Measurements from ENCODE around the gene RHCE.
A peak's percentile ranks its signal among the peaks of the same experiment; 100 is the strongest.
"Not testable (repeated sequence)": the region's sequence is repeated elsewhere in the genome, so short reads cannot be mapped to it uniquely, and the experiment has no call there.

The RHCE gene

DNA sequence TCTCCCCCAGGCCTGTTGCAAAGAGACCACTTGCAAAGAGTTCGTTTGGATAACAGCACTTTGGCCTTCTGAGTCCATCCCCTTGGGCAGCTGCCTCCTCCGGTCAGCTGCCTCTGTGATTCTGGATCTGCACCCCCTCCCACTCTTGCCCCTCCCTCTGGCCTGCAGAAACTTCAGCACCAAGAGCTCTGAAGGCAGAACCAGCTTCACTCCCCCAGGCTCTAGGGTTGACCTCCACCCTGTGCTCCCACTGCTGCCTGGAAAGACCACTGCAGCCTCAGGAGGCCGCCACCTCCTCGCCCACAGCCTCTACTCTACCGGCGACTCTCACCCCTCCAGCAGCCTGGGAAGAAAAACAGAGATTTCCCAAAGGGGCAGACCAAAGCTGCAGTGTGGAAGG is 6.5 kb downstream of the RHCE start:
- H3K27ac ChIP-seq: not testable (repeated sequence)

DNA sequence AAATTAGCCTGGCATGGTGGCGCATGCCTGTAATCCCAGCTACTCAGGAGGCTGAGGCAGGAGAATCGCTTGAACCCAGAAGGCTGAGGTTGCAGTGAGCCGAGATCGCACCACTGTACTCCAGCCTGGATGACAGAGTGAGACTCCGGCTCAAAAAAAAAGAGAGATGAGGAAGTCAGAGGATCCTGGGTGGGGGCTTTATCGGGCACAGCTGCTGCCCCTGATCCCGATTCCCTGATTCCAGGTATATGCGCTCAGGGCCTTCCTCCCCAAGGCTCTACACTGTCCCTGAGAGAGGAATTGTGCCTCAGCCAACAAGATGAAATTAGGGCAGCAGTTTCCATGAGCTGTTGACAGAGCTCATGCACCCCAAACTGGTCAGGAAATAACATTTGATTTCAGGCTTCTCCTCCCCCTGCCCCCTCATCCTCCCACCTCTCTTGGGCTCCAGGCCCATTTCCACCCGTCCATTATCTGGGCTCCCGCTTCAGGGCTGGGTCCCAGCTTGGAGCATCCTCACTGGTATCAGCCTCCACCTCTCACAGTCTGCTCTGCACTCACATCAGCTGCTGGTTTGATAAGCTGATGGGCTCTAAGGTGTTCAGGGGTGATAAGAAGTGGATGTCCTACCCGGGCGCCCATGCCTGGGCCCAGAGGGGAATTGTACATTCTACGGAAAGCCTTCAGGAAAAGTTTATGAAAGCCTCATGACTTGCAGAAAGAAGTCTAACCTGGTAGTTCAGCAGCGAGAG is 7.6 kb downstream of the RHCE start:
- H3K27ac ChIP-seq: not testable (repeated sequence)

DNA sequence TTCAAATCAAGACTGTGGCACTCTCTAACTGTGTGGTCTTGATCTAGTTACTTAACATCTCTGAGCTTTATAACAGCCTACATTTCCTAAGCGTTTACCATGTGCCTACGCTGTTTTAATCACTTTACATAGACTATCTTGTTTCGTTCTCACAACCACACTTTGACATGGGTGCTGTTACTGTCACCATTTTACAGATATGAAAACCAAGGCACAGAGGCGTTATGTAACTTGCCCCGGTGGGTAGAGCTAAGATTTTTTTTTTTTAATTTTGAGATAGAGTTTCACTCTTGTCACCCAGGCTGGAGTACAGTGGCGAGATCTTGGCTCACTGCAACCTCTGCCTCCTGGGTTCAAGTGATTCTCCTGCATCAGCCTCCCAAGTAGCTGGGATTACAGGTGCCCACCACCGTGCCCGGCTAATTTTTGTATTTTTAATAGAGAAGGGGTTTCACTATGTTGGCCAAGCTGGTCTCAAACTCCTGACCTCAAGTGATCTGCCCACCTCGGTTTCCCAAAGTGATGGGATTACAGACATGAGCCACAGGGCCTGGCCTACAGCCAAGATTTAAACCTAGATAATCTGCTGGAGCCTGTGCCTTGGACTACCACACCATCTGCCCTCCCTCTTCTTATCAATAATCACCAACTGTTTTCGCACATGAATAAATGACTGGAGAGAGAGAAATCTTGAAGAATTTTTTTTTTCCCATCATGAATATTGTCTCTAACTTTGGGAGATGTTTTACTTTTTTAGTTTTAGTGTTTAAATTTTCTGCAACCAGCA is 10.8 kb downstream of the RHCE start:
- H3K27ac ChIP-seq: not testable (repeated sequence)

DNA sequence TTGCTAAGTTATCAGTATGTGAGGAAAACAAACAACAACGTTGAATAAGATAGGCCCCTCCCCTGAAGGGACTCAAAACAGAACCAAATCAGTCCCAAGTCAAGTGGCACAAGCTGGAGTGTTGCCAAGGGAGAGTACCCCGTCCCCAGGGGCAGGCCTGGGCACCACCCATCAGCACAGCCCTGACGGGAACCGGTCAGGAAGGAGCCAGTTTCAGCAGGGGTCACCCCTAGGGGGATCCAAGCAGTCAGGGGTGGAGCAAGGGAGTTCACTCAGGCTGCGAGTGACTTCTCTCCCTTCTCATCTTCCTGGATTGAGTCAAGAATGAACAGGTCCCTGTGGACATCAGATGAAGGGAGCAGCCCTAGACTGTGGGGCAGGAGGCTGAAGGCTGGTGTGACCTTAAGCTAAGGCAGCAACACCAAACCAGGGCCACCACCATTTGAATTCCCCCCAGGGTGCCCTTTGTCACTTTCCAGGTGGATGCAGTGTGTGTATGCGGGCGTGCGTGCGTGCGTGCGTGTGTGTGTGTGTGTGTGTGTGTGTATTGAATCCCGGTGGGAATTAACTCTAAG is 14.8 kb downstream of the RHCE start:
- not testable (repeated sequence) for H3K27ac ChIP-seq

DNA sequence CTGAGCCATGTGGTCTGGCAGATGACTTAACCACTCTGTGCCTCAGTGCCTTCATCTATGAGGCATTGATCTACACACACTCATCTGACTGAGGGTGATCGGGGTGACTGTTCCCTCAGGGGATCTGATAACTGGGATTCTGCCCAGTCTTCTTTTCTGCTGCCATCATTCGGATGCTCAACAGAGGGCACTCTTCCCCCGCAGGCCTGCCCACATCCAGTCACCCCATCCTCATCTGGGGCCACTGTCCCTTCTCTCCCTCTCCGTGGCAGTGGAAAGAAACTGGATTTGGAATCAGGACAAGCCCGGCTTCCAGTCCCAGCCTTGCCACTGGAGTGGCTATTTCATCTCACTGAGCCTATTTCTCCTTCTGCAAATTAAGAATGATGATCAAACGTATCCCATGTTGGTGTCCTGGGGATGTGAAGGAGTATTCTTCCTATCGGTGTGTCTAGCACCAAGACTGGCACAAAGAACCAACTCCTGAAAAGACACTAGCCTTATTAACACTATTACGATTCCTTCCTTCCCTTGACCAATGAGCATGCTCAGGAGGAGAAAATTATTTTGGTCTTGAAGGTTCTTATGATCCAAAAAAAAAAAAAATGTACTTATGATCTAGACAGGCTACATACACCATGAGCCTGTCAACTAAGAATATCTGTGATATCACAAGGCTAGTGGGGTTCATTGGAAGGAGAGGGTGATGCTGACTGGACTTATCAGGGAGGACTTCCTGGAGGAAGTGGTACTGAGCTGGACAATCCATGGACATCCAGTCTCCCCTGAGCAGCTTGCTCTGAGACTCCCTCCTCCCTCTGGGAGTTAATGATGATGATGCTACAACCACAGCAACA is 17.4 kb downstream of the RHCE start:
- TF ChIP-seq, protein P1, sequence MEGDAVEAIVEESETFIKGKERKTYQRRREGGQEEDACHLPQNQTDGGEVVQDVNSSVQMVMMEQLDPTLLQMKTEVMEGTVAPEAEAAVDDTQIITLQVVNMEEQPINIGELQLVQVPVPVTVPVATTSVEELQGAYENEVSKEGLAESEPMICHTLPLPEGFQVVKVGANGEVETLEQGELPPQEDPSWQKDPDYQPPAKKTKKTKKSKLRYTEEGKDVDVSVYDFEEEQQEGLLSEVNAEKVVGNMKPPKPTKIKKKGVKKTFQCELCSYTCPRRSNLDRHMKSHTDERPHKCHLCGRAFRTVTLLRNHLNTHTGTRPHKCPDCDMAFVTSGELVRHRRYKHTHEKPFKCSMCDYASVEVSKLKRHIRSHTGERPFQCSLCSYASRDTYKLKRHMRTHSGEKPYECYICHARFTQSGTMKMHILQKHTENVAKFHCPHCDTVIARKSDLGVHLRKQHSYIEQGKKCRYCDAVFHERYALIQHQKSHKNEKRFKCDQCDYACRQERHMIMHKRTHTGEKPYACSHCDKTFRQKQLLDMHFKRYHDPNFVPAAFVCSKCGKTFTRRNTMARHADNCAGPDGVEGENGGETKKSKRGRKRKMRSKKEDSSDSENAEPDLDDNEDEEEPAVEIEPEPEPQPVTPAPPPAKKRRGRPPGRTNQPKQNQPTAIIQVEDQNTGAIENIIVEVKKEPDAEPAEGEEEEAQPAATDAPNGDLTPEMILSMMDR (conservative IDR thresholded peaks at IDR 0.05): peak; percentile 55
- not testable (repeated sequence) for H3K27ac ChIP-seq

DNA sequence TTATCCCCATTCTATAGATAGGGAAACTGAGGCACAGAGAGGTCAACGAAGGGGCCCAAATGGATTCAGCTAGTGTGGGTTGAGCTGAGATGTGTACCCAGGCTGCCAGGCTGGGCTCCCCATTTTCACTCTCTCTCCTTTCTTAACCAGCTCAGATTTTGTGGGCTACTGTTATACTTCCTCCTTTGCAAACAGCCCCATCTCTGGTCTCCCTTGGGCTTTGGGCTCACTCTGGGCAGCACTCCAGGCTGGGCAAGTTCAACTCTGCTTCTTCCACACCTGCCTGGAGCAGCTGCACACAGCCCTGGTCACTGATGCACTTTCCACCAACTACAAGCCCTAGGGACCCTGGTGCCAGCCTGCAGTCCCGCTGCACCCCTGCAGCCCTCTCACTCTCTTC is 22.5 kb downstream of the RHCE start:
- H3K27ac ChIP-seq: not testable (repeated sequence)

DNA sequence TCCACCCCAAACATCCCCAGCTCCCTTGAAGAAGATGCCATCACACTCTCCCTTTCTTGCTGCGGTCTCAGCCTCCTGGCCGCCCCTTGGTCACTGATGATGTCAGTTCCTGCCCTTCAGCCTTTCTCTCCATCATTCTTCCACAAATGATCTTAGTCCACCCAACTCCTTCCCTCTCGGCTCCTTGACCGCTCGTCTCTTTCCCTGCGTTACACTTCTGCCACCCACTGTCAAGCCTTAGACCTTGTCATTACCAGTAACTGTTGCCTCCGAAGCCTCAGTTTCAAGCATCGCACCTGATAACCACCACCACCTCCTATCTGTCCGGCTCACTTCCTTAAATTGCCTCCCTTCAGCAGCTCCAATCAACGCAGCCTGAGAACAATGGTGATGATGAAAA is 23.1 kb downstream of the RHCE start:
- H3K27ac ChIP-seq: not testable (repeated sequence)
- TF ChIP-seq, protein P1 (conservative IDR thresholded peaks at IDR 0.05): peak; percentile 45

DNA sequence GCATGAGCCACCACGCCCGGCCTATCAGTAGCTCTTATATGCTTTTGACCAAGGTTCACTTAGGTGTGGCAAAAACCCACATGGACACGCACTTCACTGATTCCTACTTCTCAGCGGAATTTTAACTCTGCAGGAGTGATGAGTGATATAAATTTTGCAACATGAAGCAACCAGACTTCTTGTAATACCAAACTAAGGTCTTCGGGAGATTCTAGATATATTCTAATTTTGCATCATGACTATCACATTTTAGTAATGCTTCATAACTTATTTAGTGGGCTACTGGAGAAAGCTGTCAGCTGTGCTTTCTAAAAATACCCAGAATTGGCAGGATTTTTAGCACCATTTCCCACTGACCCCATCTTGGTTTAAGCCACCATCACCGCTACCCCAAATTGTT is 27.8 kb downstream of the RHCE start:
- no peak overlapping the region for H3K27ac ChIP-seq
- TF ChIP-seq, protein P1 (conservative IDR thresholded peaks at IDR 0.05): no peak

DNA sequence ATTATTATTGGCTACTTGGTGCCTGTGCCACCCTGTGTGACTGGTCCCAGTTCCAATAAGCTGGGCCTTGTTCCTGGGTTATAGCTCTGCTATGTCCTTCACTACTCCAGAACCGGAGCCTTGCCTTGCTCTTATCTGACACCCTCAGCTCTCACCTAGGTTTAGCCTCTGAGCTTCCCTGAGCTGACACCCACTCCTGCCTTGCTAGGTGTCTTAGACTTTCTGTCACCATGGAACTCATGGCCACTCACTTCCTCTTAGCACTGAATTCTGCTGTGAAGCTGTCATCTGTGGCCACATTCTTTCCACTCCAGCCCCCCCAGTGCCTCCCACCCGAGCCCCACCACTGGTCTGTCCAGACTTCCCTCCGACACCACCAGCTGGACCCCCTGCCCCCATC is 30.9 kb downstream of the RHCE start:
- H3K27ac ChIP-seq: not testable (repeated sequence)

DNA sequence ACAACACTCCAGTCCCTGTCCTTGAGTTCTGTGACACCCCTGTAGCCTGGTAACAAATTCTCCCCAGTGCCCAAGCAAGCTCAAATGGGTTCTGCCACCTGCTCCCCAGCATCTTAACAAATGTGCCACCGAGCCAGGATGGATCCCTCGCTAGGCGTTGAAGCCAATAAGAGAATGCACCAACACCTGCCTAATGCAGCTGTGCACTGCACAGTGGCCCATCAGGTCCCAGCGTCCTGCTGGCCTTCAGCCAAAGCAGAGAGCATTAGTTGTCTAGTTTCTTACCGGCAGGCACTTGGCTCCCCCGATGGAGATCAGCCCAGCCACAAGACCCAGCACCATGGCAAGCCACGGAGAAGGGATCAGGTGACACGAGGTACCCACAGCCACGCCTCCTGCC is 31.9 kb downstream of the RHCE start:
- not testable (repeated sequence) for H3K27ac ChIP-seq

DNA sequence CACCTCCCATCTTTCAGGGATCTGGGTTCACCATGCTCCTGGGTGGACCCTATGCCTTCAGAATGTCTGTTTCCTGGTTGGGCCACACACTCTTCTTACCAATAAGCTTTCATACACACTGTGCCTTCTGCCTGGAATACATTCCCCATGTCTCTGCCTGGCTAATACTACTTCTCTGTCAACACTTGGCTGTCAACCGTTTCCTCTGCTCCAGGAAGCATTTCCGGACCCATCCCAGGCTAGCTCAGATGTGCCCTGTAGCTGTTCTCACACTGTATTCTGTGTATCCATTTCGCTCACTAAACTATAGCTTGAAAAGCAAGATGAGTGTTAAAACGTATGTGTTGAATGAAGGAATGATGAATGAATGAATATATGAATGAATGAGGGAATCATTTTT is 33.5 kb downstream of the RHCE start:
- H3K27ac ChIP-seq: not testable (repeated sequence)

DNA sequence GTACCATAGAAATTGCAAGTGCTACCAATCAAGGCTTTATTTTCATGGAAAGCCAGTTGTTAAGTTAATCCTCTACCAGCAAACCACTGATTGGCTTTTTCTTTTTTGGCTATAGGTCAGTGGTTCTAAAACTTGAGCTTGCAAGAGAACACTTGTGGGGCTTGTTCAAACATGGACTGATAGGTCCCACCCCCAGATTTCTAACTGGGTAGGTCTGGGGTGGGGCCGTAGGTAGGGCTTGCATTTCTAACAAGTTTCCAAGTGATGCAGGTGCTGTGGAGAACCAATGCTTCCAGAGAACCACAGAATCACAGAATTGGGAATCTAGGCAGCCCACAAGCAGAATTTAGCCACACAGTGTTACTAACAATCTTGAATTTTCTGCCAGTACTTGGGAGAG is 36.8 kb downstream of the RHCE start:
- not testable (repeated sequence) for H3K27ac ChIP-seq

DNA sequence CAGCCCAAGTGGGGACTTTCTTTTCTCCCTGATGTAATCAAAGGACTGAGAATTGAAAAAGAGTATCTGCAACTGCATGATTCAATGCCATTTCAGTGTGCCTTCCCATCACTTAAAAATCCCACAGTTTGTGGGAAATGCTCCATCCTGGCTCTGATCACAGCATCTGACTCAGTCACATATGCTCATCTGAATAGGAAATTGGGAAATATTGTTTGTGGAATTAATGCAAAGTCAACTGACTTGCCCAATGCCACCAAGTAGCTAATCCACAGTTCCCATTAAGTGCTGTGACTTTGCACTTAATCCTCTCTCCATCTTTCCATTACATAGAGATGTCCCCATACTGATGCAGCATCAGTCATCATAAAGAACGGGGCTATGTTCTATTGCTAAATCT is 37.5 kb downstream of the RHCE start:
- H3K27ac ChIP-seq: not testable (repeated sequence)

DNA sequence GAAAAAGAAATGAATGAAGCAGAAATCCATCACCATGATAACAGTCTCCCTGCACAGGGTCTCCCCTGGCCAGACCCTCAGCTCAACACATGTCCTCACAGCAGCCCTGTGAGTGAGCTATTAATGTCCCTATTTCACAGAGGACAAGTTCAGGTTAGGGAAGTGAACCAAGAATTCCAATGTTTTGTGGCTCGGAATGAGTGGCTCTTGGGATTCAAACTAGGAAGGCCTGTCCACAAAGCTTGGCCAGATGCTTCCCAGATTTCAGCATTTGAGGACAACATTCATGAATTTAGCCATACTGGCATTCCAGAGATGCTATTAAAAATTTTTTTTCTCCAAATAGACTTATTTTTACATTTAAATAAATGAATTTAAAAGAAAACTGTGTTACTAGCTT is 38.1 kb downstream of the RHCE start:
- not testable (repeated sequence) for H3K27ac ChIP-seq

DNA sequence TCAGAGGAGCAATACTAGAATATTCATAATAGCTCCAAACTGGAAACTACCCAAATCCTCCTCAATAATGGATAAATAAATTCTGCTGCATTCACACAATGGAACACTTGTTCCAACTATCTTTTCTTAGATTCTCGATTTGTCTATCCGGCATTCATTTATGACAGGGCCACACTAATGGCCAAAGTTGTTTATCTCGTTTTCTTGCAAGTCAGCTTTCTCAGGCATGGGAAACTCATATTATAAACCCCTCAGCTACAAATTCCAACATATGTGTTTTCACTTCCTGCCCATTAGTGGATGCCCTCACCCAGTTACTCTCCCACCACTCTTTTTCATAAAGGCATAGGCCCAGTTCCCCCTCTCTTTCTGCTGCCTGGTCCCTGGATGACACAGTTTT is 42.3 kb downstream of the RHCE start:
- not testable (repeated sequence) for H3K27ac ChIP-seq

DNA sequence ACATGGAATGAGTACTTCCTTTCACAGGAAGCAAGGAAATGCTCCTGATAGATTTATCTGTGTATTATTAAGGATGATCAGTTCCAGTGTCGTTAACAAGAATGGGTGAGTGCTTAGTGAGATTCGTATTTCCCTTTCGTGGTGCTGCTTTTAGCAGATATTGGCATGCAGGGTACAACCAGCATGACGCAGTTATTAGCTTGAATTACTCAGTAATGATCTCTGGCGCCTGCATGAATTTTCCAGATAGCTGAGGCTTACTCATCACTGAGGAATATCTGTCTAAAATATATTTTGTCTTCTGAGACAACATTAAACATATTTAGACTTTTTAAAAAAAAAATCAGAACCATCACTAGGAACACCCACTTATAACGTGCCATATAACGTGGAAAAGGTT is 48.9 kb downstream of the RHCE start:
- not testable (repeated sequence) for H3K27ac ChIP-seq

DNA sequence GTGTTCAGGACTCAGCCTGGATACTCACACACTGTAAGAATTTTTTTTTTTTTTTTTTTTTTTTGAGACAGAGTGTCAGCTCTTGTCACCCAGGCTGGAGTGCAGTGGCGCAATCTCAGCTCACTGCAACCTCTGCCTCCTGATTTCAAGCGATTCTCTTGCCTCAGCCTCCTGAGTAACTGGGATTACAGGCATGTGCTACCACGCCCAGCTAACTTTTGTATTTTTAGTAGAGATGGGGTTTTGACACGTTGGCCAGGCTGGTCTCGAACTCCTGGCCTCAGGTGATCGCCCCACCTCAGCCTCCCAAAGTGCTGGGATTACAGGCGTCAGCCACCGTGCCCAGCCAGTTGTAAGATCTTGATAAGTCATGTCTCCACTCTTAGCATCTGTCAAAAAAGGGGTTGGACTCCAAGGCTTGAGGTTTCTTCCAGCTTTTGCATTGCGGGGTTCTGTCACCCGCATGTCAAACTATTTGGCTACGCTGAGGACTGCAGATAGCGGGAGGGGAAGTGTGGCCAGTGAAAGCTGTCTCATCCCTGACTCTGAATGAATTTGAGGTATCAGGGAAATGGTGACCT is 50.8 kb downstream of the RHCE start:
- H3K27ac ChIP-seq: not testable (repeated sequence)

Data from VCaP (cell line).